GM18498 (cell line): ENCODE measurements around the gene CTNND2.

Source experiments
- ATAC-seq: cut with Tn5 transposase; IDR thresholded peaks from one replicate; pipeline ENCODE4 v1.9.1; 2021; ENCODE audit warnings: mild to moderate bottlenecking, moderate library complexity; ENCODE audit not compliant: unreplicated experiment

CTNND2 gene

DNA sequence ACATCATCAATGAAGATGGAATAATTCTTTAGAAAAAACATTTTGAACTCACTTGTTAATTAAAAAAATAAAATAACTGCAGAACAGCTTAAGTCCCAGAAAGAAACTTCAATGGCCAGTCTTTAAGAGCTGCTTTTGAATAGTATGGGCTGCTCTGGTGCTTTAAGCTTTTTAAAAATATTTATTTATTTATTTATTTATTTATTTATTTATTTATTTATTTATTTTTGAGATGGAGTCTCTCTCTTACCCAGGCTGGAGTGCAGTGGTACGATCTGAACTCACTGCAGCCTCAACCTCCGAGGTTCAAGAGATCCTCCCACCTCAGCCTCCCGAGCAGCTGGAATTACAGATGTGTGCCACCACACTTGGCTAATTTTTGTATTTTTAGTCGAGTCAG lies 626.9 kb downstream of the CTNND2 start:
- ATAC-seq: no peak

DNA sequence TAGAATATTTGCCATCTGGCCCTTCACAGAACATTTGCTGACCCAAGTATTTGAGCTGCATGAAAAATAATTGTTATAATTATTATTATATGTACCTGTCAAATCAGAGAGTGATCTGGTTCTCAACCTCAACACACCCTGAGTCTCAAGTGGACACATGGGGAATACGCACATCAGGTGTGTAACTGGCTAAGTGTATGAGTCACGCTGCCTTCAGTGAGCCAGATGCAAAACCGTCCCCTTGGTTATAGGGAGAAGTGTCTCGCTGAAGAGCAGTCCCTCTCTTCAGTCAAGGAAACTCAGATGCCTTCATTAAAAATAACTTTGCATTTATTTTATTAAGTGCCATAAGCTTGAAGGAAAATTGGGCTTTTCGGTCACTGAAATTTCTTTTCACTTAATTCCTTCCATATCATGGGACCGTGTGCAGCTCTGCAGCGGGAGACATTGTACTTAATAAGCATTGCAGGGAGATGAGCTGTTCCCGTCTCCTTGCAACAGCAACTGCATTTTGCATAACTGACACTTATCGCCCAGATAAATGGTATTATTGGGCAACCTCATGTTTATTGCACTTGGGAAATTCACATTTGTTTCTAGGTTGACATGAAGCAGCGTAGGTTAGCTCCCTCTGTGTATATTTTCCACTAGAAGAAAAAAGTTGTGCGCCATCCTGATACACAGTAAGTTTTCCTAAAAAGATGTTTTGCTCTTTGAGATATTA lies 630.9 kb downstream of the CTNND2 start:
- ATAC-seq: no peak

DNA sequence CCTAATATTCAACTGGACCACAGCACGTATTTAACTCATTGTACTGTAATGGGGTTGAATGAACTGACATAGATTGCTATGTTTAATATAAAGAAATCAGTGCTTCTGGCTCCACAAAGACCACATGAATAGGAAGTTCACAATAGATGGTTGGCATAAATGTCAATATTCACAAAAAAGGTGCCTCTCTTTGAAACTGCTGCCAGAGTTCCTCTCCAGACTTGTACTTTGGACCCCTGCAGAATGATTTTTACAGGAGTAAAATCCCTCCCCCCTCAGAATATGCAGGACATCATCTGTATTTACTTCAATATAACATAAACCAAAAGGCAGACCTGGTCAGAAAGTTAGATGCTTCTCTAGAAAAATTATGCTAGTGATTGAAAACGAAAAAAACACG lies 634.7 kb downstream of the CTNND2 start:
- no peak for ATAC-seq

DNA sequence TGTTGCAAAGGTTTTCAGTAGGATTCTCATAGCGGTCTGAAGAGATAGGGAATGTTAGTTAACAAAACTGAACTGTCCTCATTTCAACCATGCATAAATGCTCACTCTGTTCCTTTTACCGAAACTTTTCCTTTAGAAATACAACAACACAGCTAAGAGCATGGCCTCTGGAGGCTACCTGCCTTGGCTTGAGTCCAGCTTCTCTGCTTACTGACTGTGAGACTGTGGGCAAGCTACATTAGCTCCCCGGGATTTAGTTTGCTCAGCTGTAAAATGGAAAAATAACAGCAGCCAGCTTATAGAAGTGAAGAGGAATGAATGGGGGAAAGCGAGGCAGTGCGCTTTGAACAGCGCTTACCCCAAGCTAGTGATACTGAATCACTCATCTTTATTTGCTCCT lies 635.4 kb downstream of the CTNND2 start:
- ATAC-seq: no peak

DNA sequence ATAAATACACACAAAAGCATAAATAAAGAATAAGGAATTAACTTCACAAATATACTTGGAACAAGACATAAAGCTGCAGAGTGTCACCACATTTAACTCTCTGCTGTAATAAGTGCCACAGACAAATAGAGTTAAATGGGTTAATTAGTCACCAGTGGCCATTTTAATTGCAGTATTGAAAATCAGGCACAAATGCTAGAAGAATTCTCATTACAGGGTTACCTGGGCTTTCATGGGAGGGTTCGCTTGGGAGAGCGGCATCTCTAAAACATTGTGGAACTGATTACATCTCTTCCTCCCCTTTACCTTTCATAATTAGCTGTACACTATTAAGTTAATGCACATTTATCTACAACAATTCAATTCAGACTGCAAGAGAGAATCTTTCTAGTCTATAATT lies 637.9 kb downstream of the CTNND2 start:
- no peak for ATAC-seq

DNA sequence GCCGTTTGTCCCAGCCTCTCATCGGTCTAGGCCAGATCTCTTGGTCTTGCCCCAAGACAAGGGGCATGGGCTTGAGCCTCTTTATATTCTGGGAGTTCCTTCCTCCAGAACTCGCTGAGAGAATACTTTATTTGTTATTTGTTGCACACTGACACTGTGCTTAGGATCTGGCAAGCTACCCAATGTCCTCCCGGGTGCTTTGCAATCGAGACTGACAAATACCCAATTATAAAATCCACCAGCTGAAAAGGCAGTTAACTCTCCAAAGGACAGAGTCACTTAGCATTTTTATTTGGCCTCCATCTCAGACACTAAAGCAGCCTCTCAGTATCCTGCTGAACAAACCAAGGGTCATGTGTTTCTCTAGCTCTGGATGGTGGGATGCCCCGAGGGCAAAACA lies 643.0 kb downstream of the CTNND2 start:
- no peak for ATAC-seq

DNA sequence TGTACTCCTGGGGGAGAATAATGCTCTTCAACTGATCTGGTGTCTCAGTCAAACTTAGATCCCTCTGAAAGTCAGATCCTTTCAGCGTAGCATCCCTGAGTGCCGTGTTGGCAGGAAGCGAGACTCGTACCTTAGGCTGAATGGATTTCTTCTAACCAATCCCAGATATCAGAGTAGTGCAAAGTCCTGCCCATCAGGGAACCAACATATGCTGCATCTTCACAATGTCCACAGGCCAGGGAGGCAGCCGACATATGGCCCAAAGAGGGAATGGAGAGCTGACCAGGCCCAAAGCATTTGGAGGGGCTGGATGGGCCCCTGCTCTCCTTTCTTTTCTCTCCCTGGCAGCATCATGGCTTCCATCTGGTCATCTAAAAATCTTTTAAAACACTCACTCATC lies 646.2 kb downstream of the CTNND2 start:
- no peak for ATAC-seq

DNA sequence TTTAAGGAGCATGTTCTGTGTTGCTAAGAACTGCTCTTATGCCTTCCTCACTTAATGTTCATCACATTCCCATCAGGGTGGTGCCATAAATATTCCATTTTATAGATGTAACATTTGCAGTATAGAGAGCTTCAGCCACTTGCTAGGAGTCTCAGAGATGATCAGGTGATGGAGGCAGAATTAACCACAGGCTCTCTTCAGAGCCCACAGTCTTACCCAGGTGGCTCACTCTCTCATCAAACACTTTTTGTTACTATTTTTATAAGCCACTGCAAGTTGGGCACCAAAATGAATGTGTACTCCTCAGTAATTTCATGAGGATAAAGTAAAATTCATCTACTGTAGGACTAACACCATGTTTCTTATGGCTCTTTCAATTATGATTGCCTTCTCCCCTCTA lies 651.7 kb downstream of the CTNND2 start:
- no peak for ATAC-seq

DNA sequence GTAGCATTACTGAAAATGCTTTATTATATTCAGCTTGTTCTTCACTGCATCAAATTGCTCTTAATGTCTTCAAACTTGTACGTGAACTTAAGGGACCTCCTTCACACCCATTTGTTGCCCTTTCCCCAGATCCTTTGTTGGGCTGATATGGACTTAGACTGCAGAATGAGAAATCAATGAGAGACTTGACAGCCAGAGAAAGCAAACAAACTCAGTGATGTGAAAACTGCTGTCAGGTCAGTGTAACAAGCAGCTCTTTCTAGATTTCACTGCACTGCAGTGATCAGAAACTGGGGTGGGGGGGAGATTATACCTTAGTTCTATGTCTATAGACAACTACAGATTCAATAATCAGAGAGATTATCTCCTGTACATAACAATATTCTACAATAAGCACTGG lies 652.2 kb downstream of the CTNND2 start:
- no peak for ATAC-seq

DNA sequence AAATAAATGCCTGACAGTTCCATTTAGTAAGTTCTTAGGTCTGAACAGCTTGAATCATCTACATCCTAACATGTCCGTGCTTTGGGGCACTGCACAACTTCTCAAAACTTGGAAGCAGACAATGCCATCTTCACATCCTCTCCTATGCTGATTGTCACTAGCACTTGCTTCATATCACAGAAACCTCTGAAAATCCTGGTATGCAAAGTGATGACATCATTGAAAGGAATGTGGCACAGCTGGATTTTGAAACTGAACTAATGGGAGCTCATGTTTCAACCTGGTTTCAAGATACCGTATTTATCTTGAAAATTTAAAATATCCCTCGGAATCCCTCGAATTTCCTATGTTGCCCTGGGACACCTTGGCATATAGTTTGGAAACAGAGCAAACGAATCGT lies 653.0 kb downstream of the CTNND2 start:
- no peak for ATAC-seq

DNA sequence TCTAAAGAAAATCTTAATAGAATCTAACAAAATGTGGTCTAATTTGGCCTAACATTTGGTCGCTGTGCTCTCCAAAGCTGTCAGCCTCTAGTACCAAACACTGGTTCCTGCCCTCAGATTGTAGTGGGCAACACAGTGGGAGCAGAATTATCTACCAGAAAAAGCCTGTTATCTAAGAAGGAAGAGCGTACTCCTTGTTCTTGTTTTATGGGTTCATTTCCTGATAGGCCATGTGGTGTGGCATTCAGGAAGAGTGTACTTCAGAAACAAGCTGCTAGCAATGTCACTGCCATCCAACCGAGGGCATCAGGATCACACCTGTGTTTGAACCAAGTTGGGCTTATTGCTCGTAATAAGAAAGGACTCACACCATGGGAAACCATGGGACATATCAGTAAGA lies 655.3 kb downstream of the CTNND2 start:
- ATAC-seq: no peak

DNA sequence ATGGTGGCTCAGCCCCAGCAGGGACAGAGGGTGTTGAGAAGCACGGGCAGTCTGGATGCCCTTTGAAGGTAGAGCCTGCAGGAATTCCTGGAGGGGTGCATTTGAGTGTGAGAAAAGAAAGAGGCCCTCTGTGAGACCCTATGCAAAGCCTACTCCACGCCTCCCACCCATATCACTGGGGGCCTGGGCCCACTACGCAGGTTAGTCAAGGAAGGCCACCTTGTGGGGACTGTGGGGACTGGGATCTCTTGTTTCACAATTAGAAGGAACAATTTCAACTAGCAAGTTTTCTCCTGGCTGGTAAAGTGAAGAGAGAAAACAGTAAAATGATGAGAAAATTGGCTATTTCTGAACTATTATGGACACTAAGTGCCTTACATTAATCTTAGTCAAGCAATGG lies 657.0 kb downstream of the CTNND2 start:
- ATAC-seq: no peak

DNA sequence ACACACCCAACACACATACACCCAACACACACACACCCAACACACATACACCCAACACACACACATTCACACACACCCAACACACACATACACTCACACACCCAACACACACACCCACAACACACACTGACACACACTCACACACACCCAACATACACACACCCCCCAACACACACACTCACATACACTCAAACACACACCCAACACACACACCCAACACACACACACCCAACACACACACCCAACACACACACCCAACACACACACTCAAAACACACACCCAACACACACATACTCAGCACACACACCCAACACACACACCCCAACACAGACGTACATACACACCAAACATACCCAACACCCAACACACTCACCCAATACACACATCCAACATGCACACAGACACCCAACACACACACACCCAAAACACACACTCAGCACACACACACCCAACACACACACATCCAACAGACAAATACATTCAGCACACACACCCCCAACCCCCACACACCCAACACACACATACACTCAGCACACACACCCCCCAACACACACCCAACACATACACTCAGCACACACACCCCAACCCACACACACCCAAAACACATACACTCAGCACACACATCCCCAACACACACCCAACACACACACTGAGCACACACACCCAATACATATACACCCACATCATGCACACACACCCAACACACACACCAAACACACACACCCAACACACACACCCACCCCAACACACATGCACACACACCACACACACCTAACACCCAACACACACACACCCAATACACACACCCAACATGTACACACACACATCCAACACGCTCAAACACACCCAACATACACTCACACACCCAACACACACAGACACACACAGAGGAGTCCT lies 663.7 kb downstream of the CTNND2 start:
- ATAC-seq: no peak

DNA sequence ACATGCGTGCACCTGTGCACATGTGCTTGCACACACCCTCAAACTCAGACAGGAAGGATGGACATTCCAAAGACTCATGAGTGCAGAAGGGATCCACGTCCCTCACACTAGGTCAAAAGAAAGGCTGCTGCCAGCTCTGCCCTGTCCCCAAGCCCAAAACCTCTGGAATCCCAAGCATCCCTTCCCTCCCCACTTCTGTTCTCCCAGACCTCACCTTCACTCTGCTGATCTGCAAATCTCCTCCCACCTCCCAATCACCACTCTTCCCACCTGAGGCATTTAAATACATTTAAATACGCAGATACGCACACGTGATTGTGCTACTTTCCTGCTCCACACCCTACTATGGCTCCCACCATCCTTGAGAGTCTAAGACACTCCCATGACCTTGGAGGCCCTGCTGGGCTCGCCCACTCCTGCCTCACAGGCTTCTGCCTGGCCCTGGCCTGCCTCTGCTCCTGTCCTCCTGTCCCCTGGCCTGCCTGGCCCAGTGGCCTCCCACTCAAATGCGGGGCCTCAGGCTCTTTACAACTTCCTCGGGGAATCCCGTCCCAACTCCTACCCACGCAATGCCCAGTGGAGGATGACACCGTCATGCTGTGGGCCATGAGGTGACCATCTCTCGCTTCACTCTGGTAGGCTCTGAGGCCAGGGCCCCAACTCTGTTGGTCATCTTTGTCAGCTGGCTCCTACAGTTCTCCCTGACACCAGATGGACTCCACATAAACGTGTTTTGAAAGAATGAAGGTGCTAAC lies 664.8 kb downstream of the CTNND2 start:
- ATAC-seq: no peak

DNA sequence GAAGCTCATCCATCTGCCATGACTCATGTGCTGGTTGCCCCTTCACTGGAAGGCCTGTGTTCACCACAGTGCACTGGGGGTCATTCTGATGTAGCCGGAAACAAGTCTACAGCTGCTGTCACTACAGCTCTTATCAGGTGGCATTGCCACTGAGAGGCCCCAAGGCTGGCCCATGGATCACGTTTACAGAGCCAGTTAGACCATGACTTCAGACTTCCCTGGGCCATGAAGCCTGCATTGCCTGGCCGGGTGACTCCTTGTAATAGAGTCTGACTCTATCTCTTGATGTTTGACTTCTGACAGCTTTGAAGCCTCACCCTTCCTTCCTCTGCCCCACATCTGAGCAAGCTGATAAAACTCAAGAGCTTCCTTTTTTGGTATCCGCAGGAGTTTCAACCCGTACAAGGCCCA lies 669.7 kb downstream of the CTNND2 start:
- ATAC-seq: no peak

DNA sequence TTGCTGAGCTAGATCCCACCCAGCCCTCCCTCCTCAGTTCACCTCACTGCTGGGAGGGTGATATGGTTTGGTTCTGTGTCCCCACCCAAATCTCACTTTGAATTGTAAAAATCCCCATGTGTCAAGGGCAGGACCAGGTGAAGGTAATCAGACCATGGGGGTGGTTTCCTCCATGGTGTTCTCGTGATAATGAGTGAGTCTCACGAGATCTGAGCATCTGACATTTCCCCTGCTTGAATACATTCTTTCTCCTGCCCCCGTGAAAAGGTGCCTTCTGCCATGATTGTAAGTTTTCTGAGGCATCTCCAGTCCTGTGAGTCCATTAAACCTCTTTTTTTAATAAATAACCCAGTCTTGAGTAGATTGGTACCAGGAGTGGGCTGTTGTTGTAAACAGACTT lies 673.4 kb downstream of the CTNND2 start:
- ATAC-seq: no peak

DNA sequence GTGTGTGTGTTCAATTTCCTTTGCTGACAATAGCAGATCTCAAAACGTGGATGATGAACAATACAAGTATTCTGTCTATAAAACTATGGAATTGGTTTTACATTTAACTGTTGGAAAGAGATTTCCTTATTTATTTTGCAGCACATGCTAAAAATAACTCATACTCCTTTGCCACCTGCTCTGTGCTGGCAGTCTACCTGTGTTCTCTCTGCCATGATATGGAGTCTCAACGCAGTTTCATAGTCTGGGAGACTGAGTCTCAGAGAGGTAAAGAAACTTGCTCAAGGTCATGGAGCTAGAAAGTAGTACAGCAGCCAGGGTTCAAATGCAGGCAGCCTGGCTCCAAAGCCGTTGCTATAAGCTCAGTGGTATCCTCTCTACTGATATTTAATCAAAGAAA lies 677.2 kb downstream of the CTNND2 start:
- no peak for ATAC-seq

DNA sequence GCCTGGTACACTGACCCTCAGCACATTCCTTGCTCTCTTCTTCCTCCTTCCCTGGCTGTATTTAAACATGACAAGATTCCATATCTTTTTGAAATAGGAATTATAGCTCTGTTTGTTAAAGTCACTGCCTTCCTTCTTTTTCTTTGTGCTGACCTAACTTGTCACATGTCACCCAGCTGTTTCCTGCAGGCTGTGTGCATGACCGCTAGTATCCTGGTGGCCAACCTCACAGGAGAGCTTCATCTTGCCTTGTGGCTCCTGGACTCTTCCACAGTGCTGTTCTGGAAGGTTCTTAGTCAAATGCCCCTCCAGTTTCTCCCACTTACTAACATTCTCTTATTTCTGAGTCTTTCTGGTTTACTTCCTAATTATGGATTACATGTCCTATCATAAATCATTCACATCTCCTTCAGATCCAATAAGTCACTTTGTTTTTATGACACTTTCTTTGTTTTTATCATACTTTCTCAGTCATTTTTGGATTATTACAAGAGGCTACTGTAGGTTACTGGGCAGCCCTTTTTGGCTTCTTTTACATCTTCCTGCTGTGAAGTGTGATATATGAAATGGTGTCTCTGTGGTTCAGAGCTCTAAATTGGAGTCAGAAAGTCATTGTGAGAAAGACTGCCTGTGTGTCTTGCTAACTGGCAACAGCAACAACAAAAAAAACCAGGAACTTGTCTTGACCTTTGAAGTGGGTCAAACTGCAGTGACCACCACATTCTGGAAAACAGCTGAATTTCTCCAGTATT lies 679.6 kb downstream of the CTNND2 start:
- ATAC-seq: no peak

DNA sequence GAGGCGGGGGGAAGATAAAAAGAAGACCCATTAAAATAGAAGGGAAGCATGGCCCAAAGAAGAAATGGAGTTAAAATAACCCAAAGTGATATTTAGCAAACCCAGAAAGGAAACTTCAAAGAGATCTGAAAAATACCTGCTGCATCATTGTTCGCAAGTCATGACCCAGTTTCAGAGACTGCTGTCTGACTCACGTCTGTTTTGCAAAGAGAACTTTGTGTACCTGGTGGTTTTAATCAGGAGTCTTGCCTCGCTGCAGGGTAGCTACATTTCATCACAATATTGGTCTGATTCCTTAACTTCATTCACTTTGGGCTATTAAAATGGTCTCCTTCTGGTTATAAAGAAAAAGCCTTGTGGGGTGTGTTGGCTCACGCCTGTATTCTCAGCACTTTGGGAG lies 682.1 kb downstream of the CTNND2 start:
- ATAC-seq: no peak

DNA sequence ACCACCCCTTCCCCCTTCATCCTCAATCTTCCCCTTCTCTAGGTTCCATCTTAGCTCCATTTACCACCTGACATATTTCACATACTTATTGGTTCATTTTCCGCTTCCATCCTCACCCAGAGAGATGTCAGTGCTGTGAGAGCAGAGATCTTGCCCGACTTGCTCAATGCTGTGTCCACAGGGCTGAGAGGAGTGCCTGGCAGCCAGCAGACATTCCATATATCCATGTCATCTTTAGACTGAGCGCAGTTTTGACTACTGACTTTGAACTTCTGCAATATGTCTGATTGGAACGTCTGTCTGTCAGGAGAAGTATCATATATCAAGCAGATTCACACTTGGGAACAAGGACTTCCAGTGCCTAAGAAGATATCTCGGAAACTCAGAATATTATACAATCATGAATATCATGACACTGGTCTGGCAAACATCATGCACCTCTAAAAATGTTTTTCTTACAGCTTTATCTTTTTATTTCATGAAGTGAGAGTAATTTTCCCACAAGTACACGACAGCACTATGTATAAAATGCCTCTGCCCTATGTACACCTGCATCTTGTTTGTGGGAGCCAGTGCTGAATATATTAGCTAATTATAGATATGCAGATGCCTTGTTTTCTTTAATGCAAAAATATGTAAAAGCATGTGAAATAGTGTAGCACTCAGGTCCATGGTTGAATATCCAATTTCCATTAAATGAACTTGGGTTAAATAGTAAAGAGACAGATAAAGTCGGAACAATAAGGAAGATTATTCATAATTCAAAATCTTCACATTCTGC lies 689.2 kb downstream of the CTNND2 start:
- no peak for ATAC-seq
